ENCODE data around the gene CHMP2B. TPM values are rescaled to one million over a fixed set of nuclear protein-coding genes. Genes with fewer than 3 reads are reported as not detected.

Gene CHMP2B
- total RNA-seq, 1 experiment from 2014 or later = 39.3 TPM

- Mint-ChIP-seq H3K4me3 (no peak overlapping the region), H3K27me3 (ENCODE audit: low read depth) (no peaks in the 10 kb centered on the region), H3K9me3 (peaks cover 18 to 22% of the 10 kb centered on the region in 2 experiments), H3K36me3 (ENCODE audit: insufficient read depth in 1 of 3, low read depth in 3 of 3) (peaks cover 11 to 21% (median 18%) of the 10 kb centered on the region in 3 experiments), H3K27ac (no peak overlapping the region), H3K4me1 (peaks cover 5 to 6% of the 10 kb centered on the region in 2 experiments)
- no peak overlapping the region for H3K9ac ChIP-seq (ENCODE audit: extremely low read depth, insufficient read length, low read length)
- H4K8ac ChIP-seq (replicated peaks; ENCODE audit: insufficient read length, low read depth, low read length) = no peak overlapping the region
- peaks cover 10% of the 10 kb centered on the region for H3K9me3 ChIP-seq (ENCODE audit: control insufficient read depth, low read depth, low read length)
- no peak overlapping the region for H3K14ac ChIP-seq (ENCODE audit: insufficient read depth, low read length)
- no peak overlapping the region for H3K4ac ChIP-seq (ENCODE audit: low read depth, low read length)
- no peak overlapping the region for H3K56ac ChIP-seq (ENCODE audit: insufficient read length, low read depth, low read length)
- H2BK120ac ChIP-seq (ENCODE audit: low read depth, low read length, poor library complexity, severe bottlenecking) = no peak overlapping the region
- H3T11ph ChIP-seq (ENCODE audit: low read length) = no peak overlapping the region
- no peaks in the 10 kb centered on the region for H3K79me1 ChIP-seq (ENCODE audit: insufficient read depth, low read depth, low read length, poor library complexity, severe bottlenecking)
- DNase-seq = no peak
- H4K5ac ChIP-seq (ENCODE audit: insufficient read length, low read depth, low read length) = no peak overlapping the region
- H3K18ac ChIP-seq (ENCODE audit: insufficient read length, low read depth, low read length) = no peak overlapping the region
- H2BK5ac ChIP-seq (ENCODE audit: insufficient read length, low read length) = no peak overlapping the region
- no peaks in the 10 kb centered on the region for H3K79me2 ChIP-seq (ENCODE audit: insufficient read depth, low read length)
- H3K4me2 ChIP-seq (ENCODE audit: insufficient read depth, insufficient read length, low read length) = no peak overlapping the region
- peaks cover 4% of the 10 kb centered on the region; the same call in 1 of the 2 replicates for H3K4me1 ChIP-seq (ENCODE audit: insufficient read depth, low read length)
- no peak overlapping the region for H2AFZ ChIP-seq (ENCODE audit: low read length)
- no peak for TF ChIP-seq CTCF (conservative IDR thresholded peaks at IDR 0.05)
- H3K27me3 ChIP-seq (ENCODE audit: insufficient read depth, low read length) = no peaks in the 10 kb centered on the region
- no peak overlapping the region for H2BK12ac ChIP-seq (ENCODE audit: insufficient read length, low read depth, low read length)
- no peak overlapping the region for H3K23ac ChIP-seq (ENCODE audit: insufficient read length, low read depth, low read length)
- H2BK15ac ChIP-seq (ENCODE audit: low read depth, low read length) = no peak overlapping the region
- no peaks in the 10 kb centered on the region for H3K23me2 ChIP-seq (ENCODE audit: insufficient read length, low read depth, low read length, poor library complexity, severe bottlenecking)
- no peak overlapping the region for H2AK5ac ChIP-seq (ENCODE audit: insufficient read length, low read length)
- no peak overlapping the region for H2BK20ac ChIP-seq (ENCODE audit: low read depth, low read length, poor library complexity, severe bottlenecking)
- H3K27ac ChIP-seq (ENCODE audit: insufficient read length, low read depth, low read length) = no peak overlapping the region
- H4K91ac ChIP-seq (ENCODE audit: insufficient read length, low read depth, low read length) = no peak overlapping the region
- no peaks in the 10 kb centered on the region for H4K20me1 ChIP-seq (ENCODE audit: control insufficient read depth, insufficient read depth, insufficient read length)
Observed at GRCh38 chr3:87191641-87192040, 35.5 kb upstream of the CHMP2B start.
